ENCODE measurements around the gene FLOT1. TPM values are rescaled to one million over a fixed set of nuclear protein-coding genes. Genes with fewer than 3 reads are reported as not detected.
"Not testable (repeated sequence)": the region's sequence is repeated elsewhere in the genome, so short reads cannot be mapped to it uniquely, and the experiment has no call there.

FLOT1 gene
- total RNA-seq, 1 donor from 2014 or later: 172 TPM

DNA sequence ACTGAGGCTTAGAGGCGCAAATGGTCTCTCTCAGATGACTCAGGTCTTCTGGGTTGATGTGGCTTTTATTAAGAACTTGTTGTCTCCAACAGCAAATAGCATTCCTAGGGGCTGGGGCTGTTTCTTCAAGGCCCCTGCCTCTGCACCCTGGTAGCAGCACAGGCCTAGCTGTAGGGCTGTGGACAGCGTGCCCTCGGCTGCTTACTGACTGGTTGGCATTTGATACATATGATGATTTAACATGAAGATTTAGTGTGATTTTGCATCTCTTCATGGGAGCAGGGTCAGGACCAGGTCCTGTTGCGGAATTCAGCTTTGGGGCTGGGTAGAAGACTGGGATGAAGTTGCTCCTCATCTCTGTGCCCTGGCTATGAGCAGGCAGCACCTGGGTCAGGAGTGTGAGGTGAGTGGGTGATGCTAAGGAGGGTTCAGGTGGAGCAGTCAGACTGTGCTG is 26.2 kb upstream of the FLOT1 start:
- ATAC-seq (no peak), DNase-seq (ENCODE audit: low spot score) (no peak)
- intact Hi-C loops (cut with DNase I): no loop called here

GRCh38 chr6:30767944-30768301 is 25.4 kb upstream of the FLOT1 start:
- intact Hi-C loops (cut with DNase I): no loop called here
- ATAC-seq (no peak), DNase-seq (ENCODE audit: low spot score) (no peak)

DNA sequence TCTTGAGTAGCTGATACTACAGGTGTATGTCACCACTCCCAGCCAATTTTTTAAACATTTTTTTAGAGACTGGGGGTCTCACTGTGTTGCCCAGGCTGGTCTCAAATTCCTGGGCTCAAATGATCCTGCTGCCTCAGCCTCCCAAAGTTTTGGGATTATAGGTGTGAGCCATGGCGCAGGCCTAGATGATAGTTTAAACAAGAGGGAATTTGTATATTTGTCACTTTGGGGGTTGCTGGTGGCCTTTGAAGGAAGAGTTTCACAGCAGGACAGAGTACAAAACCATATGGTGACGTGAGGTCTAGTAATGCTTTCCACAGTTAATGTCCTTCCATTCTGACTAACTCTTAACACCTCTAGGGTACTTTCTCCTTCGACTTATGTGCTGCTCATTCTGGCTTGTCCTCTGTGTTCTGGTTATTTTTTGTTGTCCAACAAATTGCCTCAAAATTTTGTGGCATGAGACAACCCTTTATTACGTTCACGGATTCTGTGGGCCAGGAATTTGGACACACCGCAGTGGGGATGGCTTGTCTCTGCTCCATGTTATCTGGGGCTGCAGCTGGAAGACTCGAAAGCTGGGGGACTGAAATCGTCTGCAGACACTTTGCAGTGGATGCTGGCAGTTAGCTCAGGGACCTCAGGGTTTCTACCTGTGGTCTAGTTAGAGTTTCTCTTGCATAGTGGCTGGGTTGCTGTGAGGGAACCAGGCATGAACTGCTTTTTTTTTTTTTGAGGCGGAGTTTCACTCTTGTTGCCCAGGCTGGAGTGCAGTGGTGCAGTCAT is 24.9 kb upstream of the FLOT1 start:
- intact Hi-C loops (cut with DNase I): no loop called here
- DNase-seq (ENCODE audit: low spot score) (no peak), ATAC-seq (no peak)

- ATAC-seq (no peak), DNase-seq (ENCODE audit: low spot score) (no peak)
- intact Hi-C loops (cut with DNase I): no loop called here
Observed at GRCh38 chr6:30766461-30767157, 24.1 kb upstream of the FLOT1 start.

DNA sequence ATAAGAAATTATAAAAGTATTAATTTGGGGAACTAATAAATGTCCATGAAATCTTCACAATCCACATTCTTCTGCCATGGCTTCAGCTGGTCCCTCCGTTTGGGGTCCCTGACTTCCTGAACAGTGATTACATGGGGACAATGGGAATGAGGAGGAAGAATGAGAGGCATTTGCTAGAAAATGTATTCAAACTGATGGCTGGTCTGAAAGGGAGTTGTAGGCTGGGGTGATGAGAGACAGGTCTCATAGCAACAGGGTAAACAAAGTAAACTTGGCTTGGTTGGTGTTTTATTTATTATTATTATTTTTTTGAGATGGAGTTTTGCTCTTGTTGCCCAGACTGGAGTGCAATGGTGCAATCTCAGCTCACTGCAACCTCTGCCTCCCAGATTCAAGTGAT is 23.0 kb upstream of the FLOT1 start:
- DNase-seq (ENCODE audit: low spot score); ATAC-seq; intact Hi-C loops (cut with DNase I): not testable (repeated sequence)

GRCh38 chr6:30764490-30765043 is 22.1 kb upstream of the FLOT1 start:
- DNase-seq (ENCODE audit: low spot score); ATAC-seq; intact Hi-C loops (cut with DNase I): not testable (repeated sequence)

GRCh38 chr6:30763618-30764489 is 21.4 kb upstream of the FLOT1 start:
- no peak for DNase-seq (ENCODE audit: low spot score)
- intact Hi-C loops (cut with DNase I): no loop called here
- ATAC-seq: peak; percentile 79

DNA sequence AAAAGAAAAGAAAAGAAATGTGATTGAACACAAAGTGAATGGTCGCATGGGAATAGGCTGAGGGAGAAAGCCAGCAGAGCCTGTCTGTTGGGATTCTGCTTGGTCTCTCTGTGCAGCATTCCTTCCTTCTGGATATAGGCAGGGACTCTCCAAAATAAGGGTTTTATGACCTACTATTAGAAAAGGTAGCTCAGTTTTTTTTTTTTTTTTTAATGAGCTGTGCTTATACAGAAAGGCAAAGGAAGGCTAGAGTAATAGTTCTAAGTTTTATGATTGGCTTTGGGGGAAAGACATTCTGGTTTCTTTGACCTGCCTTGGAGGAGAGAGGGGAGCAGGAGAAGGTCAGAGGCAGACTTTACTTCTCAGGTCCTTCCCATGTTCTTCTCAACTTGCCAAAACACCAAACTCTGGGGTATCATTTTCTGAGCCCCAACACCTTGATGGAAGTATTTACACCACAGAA is 20.7 kb upstream of the FLOT1 start:
- intact Hi-C loops (cut with DNase I): no loop called here
- DNase-seq (ENCODE audit: low spot score): no peak
- ATAC-seq: no peak

GRCh38 chr6:30761791-30762429 is 19.4 kb upstream of the FLOT1 start:
- intact Hi-C loops (cut with DNase I): no loop called here
- no peak for DNase-seq (ENCODE audit: low spot score)
- no peak for ATAC-seq

GRCh38 chr6:30760549-30760948 is 18.1 kb upstream of the FLOT1 start:
- no peak for DNase-seq (ENCODE audit: low spot score)
- no peak for ATAC-seq
- intact Hi-C loops (cut with DNase I): no loop called here

- ATAC-seq (no peak), DNase-seq (ENCODE audit: low spot score) (no peak)
- intact Hi-C loops (cut with DNase I): no loop called here
Observed at GRCh38 chr6:30759575-30760239, 17.2 kb upstream of the FLOT1 start.

GRCh38 chr6:30757261-30757904 is 14.9 kb upstream of the FLOT1 start:
- intact Hi-C loops (cut with DNase I): no loop called here
- ATAC-seq (no peak), DNase-seq (ENCODE audit: low spot score) (no peak)

DNA sequence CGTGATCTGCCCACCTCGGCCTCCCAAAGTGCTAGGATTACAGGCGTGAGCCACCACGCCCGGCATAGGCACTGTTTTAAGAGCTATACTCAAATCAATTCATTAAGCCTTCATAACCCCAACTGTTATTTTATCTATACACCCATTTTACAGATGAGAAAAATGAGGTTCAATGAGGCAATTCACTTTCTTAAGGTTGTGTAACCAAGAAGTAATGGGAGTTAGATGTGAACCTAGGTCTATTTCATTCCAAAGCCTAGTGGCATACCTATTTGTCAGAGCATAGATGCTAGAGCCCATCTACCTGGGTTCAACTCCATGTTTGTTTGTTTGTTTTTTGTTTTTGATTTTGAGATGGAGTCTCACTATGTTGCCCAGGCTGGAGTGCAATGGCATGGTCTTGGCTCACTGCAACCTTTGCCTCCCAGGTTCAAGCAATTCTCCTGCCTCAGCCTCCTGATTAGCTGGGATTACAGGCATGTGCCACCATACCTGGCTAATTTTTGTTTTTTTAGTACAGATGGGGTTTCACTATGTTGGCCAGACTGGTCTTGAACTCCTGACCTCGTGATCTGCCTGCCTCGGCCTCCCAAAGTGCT is 14.0 kb upstream of the FLOT1 start:
- DNase-seq (ENCODE audit: low spot score); intact Hi-C loops (cut with DNase I); ATAC-seq: not testable (repeated sequence)

GRCh38 chr6:30754631-30755030 is 12.1 kb upstream of the FLOT1 start:
- no peak for DNase-seq (ENCODE audit: low spot score)
- ATAC-seq: no peak
- intact Hi-C loops (cut with DNase I): no loop called here

DNA sequence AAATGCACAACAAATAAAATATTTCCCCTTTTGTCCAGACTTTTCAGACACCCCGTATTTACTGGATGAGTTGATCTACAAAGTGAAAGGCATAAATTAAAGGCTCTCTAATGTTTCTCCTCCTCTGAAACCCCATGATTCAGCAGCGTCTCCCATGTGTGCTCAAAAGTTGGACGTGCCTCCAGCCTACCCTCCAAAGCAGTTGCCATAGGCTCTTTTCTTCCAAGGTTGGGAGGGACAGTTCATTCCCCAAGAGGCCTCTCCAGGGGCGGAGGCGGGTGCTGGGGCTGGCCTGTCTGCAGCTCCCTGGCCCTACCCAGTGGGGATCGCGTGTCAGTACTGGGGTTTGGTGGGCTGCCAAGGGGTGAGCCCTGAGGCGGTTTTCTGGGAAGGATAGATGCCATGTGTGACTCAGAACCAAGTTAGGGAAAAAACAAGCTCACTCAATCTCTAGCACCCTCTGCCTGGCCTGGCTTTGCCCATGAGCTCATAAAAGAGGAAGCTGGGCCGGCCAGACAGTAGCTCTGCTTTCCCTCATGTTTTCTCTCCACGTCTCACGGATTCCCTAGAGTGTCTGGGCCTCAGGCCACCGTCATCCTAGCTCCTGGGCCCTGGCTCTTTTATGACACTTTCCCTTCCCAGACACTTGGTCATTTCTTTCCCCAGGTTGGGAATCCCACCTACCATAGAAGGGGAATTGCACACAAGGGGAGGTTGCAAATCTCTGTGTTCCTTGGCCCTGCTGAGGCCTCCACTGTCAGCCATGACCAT is 9.9 kb upstream of the FLOT1 start:
- peak; percentile 95 for ATAC-seq
- intact Hi-C loops (cut with DNase I): no loop called here
- DNase-seq (ENCODE audit: low spot score): peak; percentile 96

GRCh38 chr6:30750379-30750668 is 7.8 kb upstream of the FLOT1 start:
- DNase-seq (ENCODE audit: low spot score): no peak
- intact Hi-C loops (cut with DNase I): no loop called here
- ATAC-seq: no peak
